Activated B cell treated with CpG ODN at 0.5 μM for 24 hours (primary cell): Measurements from ENCODE around the gene KDF1. TPM values are rescaled to one million over a fixed set of nuclear protein-coding genes. Genes with fewer than 3 reads are reported as not detected.

ENCODE experiments used
- ATAC-seq: fragments of 200-7000 bp; cut with Tn5 transposase; one replicate; pipeline ENCODE4 v1.10.0; 2021; ENCODE audit warnings: low read depth, mild to moderate bottlenecking, moderate library complexity
- CTCF ChIA-PET: fragments of 350-600 bp; sonication (Branson Sonifier 250); formaldehyde crosslinking; loops from one replicate; lab custom pipeline; 2021; ENCODE audit warnings: antibody characterized with exemption; lab: Charles Lee
- POLR2A ChIA-PET: fragments of 350-600 bp; sonication (Branson Sonifier 250); formaldehyde crosslinking; loops from one replicate; lab custom pipeline; 2021; ENCODE audit warnings: antibody characterized with exemption; lab: Charles Lee
- DNase-seq: peaks from one replicate; pipeline ENCODE4 v3.0.0; 2022
- H3K27ac Mint-ChIP-seq: one replicate; pipeline ENCODE4 v1.8.0; 2020; ENCODE audit warnings: mixed read lengths
- H3K27me3 Mint-ChIP-seq: one replicate; pipeline ENCODE4 v1.8.0; 2021; ENCODE audit warnings: mixed read lengths
- H3K36me3 Mint-ChIP-seq: one replicate; pipeline ENCODE4 v1.8.0; 2021; ENCODE audit warnings: low read depth, mixed read lengths
- H3K4me1 Mint-ChIP-seq: one replicate; pipeline ENCODE4 v1.8.0; 2021; ENCODE audit warnings: mixed read lengths
- H3K4me3 Mint-ChIP-seq: one replicate; pipeline ENCODE4 v1.8.0; 2020; ENCODE audit warnings: mild to moderate bottlenecking, mixed read lengths
- H3K9me3 Mint-ChIP-seq: one replicate; pipeline ENCODE4 v1.8.0; 2020; ENCODE audit warnings: mixed read lengths
- CTCF ChIP-seq: fragments of 200-600 bp; IDR thresholded peaks from one replicate; pipeline ENCODE4 v1.8.0; 2022; ENCODE audit warnings: antibody characterized with exemption, mild to moderate bottlenecking
- intact Hi-C: fragments of 100-400 bp; cut with micrococcal nuclease; formaldehyde crosslinking; loops from one replicate; pipeline ENCODE4 v1.15.1; 2024
- total RNA-seq: library from RNA; stranded (reverse); gene quantifications from 2 replicates; pipeline ENCODE4 v1.2.3, GENCODE V29; 2022

KDF1 gene
- total RNA-seq, 1 donor from 2014 or later = 0.75 TPM

DNA sequence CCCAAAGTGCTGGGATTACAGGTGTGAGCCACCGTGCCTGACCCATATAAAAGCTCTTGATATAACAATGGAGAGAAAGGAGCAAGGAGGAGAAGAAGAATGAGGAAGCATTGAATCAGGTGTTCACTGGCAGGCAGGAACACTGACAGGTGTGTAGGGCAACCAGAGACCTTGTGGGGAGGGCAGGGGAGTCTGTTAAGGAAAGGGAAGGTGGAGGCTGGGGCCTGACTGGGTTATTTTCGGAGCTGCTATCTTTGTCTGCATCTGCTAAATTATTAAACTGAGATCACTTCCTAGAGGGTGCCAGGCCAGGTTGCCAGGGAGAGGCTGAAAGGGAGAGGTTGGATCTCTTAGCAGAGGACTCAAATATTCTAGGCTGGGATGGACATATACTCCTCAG lies 26.4 kb upstream of the KDF1 start:
- intact Hi-C loops = no loop called here
- Mint-ChIP-seq H3K27ac (no peak overlapping the region), H3K9me3 (no peaks in the 10 kb centered on the region), H3K36me3 (no peaks in the 10 kb centered on the region), H3K4me3 (no peak overlapping the region), H3K4me1 (peaks cover 3% of the 10 kb centered on the region), H3K27me3 (peaks cover 17% of the 10 kb centered on the region)
- ChIA-PET CTCF (interaction anchor here (0.8 to 1.2 kb wide), 2 partner anchors 10 to 58 kb away, joined by 3 read pairs; no protein-coding TSS in a partner anchor), POLR2A (no interaction called here)
- DNase-seq (no peak), ATAC-seq (no peak)
- TF ChIP-seq CTCF = no peak

DNA sequence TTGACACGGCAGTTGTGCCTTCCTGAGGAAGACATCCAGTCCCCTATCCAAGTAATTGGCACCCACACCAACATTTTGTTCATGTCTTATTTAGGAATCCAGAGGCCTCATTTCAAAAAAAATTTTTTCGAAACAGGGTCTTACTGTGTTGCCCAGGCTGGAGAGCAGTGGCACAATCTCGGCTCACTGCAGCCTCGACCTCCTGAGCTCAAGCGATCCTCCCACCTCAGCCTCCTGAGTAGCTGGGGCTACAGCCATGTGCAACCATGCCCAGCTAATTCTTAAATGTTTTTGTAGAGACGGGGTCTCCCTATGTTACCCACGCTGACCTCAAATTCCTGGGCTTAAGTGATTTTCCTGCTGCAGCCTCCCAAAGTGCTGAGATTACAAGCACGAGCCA lies 24.0 kb upstream of the KDF1 start:
- ChIA-PET POLR2A (no interaction called here), CTCF (interaction anchor here (0.7 to 1.4 kb wide), 2 partner anchors 12 to 62 kb away, joined by 3 to 4 read pairs; no protein-coding TSS in a partner anchor)
- intact Hi-C loops = no loop called here
- no peak overlapping the region for H3K4me3 Mint-ChIP-seq
- peaks cover 13% of the 10 kb centered on the region for H3K27me3 Mint-ChIP-seq
- TF ChIP-seq CTCF = no peak
- no peak for DNase-seq
- H3K9me3 Mint-ChIP-seq = no peaks in the 10 kb centered on the region
- no peaks in the 10 kb centered on the region for H3K4me1 Mint-ChIP-seq
- ATAC-seq = no peak
- no peak overlapping the region for H3K27ac Mint-ChIP-seq
- no peaks in the 10 kb centered on the region for H3K36me3 Mint-ChIP-seq

- H3K36me3 Mint-ChIP-seq = no peaks in the 10 kb centered on the region
- CTCF ChIA-PET = interaction anchor here (0.7 kb wide), 1 partner anchor 13 kb away, joined by 3 read pairs; no protein-coding TSS in a partner anchor
- no peak overlapping the region for H3K4me3 Mint-ChIP-seq
- H3K9me3 Mint-ChIP-seq = no peaks in the 10 kb centered on the region
- POLR2A ChIA-PET = no interaction called here
- no peak for TF ChIP-seq CTCF
- intact Hi-C loops = no loop called here
- DNase-seq (no peak), ATAC-seq (no peak)
- peaks cover 13% of the 10 kb centered on the region for H3K27me3 Mint-ChIP-seq
- no peaks in the 10 kb centered on the region for H3K4me1 Mint-ChIP-seq
- H3K27ac Mint-ChIP-seq = no peak overlapping the region
These were observed 23.6 kb upstream of the KDF1 start for GRCh38 chr1:26983863-26984262.

- H3K4me3 Mint-ChIP-seq = no peak overlapping the region
- DNase-seq (no peak), ATAC-seq (no peak)
- TF ChIP-seq CTCF = no peak
- H3K27ac Mint-ChIP-seq = no peak overlapping the region
- peaks cover 6% of the 10 kb centered on the region for H3K27me3 Mint-ChIP-seq
- ChIA-PET CTCF (no interaction called here), POLR2A (no interaction called here)
- intact Hi-C loops = no loop called here
- no peaks in the 10 kb centered on the region for H3K4me1 Mint-ChIP-seq
- no peaks in the 10 kb centered on the region for H3K9me3 Mint-ChIP-seq
- no peaks in the 10 kb centered on the region for H3K36me3 Mint-ChIP-seq
These were observed 21.0 kb upstream of the KDF1 start for GRCh38 chr1:26981146-26981846.

DNA sequence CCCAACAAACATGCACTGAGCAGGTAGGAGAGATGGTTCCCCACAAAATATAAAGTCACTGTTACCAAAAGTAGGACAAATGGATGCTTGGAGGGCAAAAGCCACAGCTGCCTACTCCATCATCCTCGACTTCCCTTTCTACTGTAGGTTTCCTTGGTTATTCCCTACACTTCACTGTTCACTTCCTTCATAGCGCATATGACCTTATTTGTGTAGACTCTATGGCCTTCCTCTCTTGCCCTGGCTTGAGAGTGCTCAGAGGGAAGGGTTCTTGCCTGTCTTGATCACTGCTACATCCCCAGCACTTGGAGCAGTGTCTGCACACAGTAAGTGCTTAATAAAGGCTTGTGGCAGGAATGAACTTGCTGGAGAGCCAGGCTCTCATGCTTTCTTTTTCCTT lies 18.6 kb upstream of the KDF1 start:
- DNase-seq (no peak), ATAC-seq (no peak)
- Mint-ChIP-seq H3K27ac (no peak overlapping the region), H3K4me1 (no peaks in the 10 kb centered on the region), H3K4me3 (no peak overlapping the region), H3K36me3 (no peaks in the 10 kb centered on the region), H3K9me3 (no peaks in the 10 kb centered on the region), H3K27me3 (peaks cover 6% of the 10 kb centered on the region)
- CTCF ChIA-PET = interaction anchor here (0.8 kb wide), 1 partner anchor 19 kb away, joined by 3 read pairs; no protein-coding TSS in a partner anchor
- intact Hi-C loops = no loop called here
- TF ChIP-seq CTCF = no peak
- POLR2A ChIA-PET = no interaction called here
